Activated T-helper 1 cell treated with anti-CD3 and anti-CD28 coated beads, Interleukin-12 subunit alpha, Interleukin-12 subunit beta, Interleukin-2, Interleukin-4 antibody, amounts not matched to agents 30 ng/mL and 10 ng/mL and 1 ng/mL, durations not matched to agents 14 hours and 24 hours and 36 hours (primary cell): ENCODE data around the gene SNX8. TPM values are rescaled to one million over a fixed set of nuclear protein-coding genes. Genes with fewer than 3 reads are reported as not detected.
"Not testable (repeated sequence)": the region's sequence is repeated elsewhere in the genome, so short reads cannot be mapped to it uniquely, and the experiment has no call there.

Experiments used
- DNase-seq: peaks from one replicate; pipeline ENCODE4 v3.0.0; 2021; ENCODE audit warnings: low spot score
- H3K27ac Mint-ChIP-seq: one replicate; pipeline ENCODE4 v1.8.0; 2021; ENCODE audit warnings: mild to moderate bottlenecking, mixed read lengths
- H3K27me3 Mint-ChIP-seq: one replicate; pipeline ENCODE4 v1.8.0; 2022; ENCODE audit warnings: mild to moderate bottlenecking, moderate library complexity, mixed read lengths; ENCODE audit not compliant: insufficient read depth
- H3K36me3 Mint-ChIP-seq: one replicate; pipeline ENCODE4 v1.8.0; 2021; ENCODE audit warnings: low read depth, mixed read lengths
- H3K4me1 Mint-ChIP-seq: one replicate; pipeline ENCODE4 v1.8.0; 2021; ENCODE audit warnings: low read depth, mixed read lengths
- H3K4me3 Mint-ChIP-seq: one replicate; pipeline ENCODE4 v1.8.0; 2021; ENCODE audit warnings: mild to moderate bottlenecking, moderate library complexity, mixed read lengths
- H3K9me3 Mint-ChIP-seq: one replicate; pipeline ENCODE4 v1.8.0; 2021; ENCODE audit warnings: mixed read lengths
- intact Hi-C: fragments of 100-400 bp; cut with micrococcal nuclease; formaldehyde crosslinking; loops from one replicate; pipeline ENCODE4 v1.15.1; 2024
- total RNA-seq: library from RNA; stranded (reverse); gene quantifications from 2 replicates; pipeline ENCODE4 v1.2.3, GENCODE V29; 2022

SNX8 gene
- total RNA-seq, 1 donor from 2014 or later = 41.8 TPM

GRCh38 chr7:2353113-2353935 is 39.1 kb upstream of the SNX8 start:
- peak overlapping the region; percentile 100 for H3K27ac Mint-ChIP-seq
- peak overlapping the region; percentile 92 for H3K4me3 Mint-ChIP-seq
- no peaks in the 10 kb centered on the region for H3K9me3 Mint-ChIP-seq
- H3K36me3 Mint-ChIP-seq = peaks cover 12% of the 10 kb centered on the region
- H3K27me3 Mint-ChIP-seq = no peaks in the 10 kb centered on the region
- peaks cover 21% of the 10 kb centered on the region for H3K4me1 Mint-ChIP-seq
- DNase-seq = no peak
- intact Hi-C loops = loop anchor here (5.0 to 10.0 kb wide), 2 partner anchors 174 to 409 kb away; no protein-coding TSS in a partner anchor

GRCh38 chr7:2350861-2351260 is 36.6 kb upstream of the SNX8 start:
- DNase-seq = no peak
- Mint-ChIP-seq H3K27ac (no peak overlapping the region), H3K9me3 (no peaks in the 10 kb centered on the region), H3K4me1 (peaks cover 15% of the 10 kb centered on the region), H3K4me3 (no peak overlapping the region), H3K36me3 (peaks cover under 1% of the 10 kb centered on the region), H3K27me3 (no peaks in the 10 kb centered on the region)
- intact Hi-C loops = loop anchor here (5.0 to 10.0 kb wide), 2 partner anchors 176 to 406 kb away; no protein-coding TSS in a partner anchor

- Mint-ChIP-seq H3K36me3 (no peaks in the 10 kb centered on the region), H3K4me1 (peaks cover 15% of the 10 kb centered on the region), H3K27me3 (no peaks in the 10 kb centered on the region), H3K27ac (no peak overlapping the region), H3K9me3 (no peaks in the 10 kb centered on the region), H3K4me3 (no peak overlapping the region)
- intact Hi-C loops = loop anchor here (5.0 to 10.0 kb wide), 2 partner anchors 177 to 405 kb away; no protein-coding TSS in a partner anchor
- DNase-seq = no peak
Observed at GRCh38 chr7:2350055-2350454, 35.8 kb upstream of the SNX8 start.

GRCh38 chr7:2347351-2348063 is 33.3 kb upstream of the SNX8 start:
- H3K4me3 Mint-ChIP-seq = not testable (repeated sequence)

GRCh38 chr7:2336626-2337299 is 22.5 kb upstream of the SNX8 start:
- intact Hi-C loops = no loop called here
- Mint-ChIP-seq H3K9me3 (no peaks in the 10 kb centered on the region), H3K4me3 (no peak overlapping the region), H3K27ac (no peak overlapping the region), H3K4me1 (no peaks in the 10 kb centered on the region), H3K36me3 (no peaks in the 10 kb centered on the region), H3K27me3 (peaks cover 1% of the 10 kb centered on the region)
- no peak for DNase-seq

More at GRCh38 chr7:2347351-2348063, 33.3 kb upstream of the SNX8 start:
- H3K9me3 Mint-ChIP-seq, H3K36me3 Mint-ChIP-seq, DNase-seq, H3K4me1 Mint-ChIP-seq, H3K27ac Mint-ChIP-seq, H3K27me3 Mint-ChIP-seq: not testable (repeated sequence)
- intact Hi-C loops = loop anchor here (1.0 to 5.0 kb wide), 4 partner anchors 115 to 768 kb away; partner anchors contain the start of gene MAD1L1

- not testable (repeated sequence) for H3K27ac Mint-ChIP-seq, H3K4me3 Mint-ChIP-seq, H3K36me3 Mint-ChIP-seq
Observed at GRCh38 chr7:2332606-2333231, 18.5 kb upstream of the SNX8 start.

GRCh38 chr7:2331707-2332106 is 17.5 kb upstream of the SNX8 start:
- Mint-ChIP-seq H3K9me3 (no peaks in the 10 kb centered on the region), H3K4me1 (no peaks in the 10 kb centered on the region), H3K4me3 (no peak overlapping the region), H3K27ac (no peak overlapping the region), H3K27me3 (no peaks in the 10 kb centered on the region), H3K36me3 (no peaks in the 10 kb centered on the region)
- no peak for DNase-seq
- intact Hi-C loops = no loop called here

More at GRCh38 chr7:2332606-2333231, 18.5 kb upstream of the SNX8 start:
- intact Hi-C loops, H3K27me3 Mint-ChIP-seq, H3K9me3 Mint-ChIP-seq, DNase-seq, H3K4me1 Mint-ChIP-seq: not testable (repeated sequence)

- Mint-ChIP-seq H3K4me1 (no peaks in the 10 kb centered on the region), H3K4me3 (no peak overlapping the region), H3K27me3 (no peaks in the 10 kb centered on the region), H3K36me3 (no peaks in the 10 kb centered on the region), H3K27ac (no peak overlapping the region), H3K9me3 (no peaks in the 10 kb centered on the region)
- intact Hi-C loops = no loop called here
- no peak for DNase-seq
Observed at GRCh38 chr7:2330493-2330892, 16.3 kb upstream of the SNX8 start.

GRCh38 chr7:2326951-2327350 is 12.7 kb upstream of the SNX8 start:
- no peak for DNase-seq
- intact Hi-C loops = no loop called here

GRCh38 chr7:2325162-2325561 is 10.9 kb upstream of the SNX8 start:
- no peak for DNase-seq
- Mint-ChIP-seq H3K36me3 (no peaks in the 10 kb centered on the region), H3K4me1 (no peaks in the 10 kb centered on the region), H3K9me3 (no peaks in the 10 kb centered on the region), H3K4me3 (no peak overlapping the region), H3K27ac (no peak overlapping the region), H3K27me3 (no peaks in the 10 kb centered on the region)
- intact Hi-C loops = no loop called here

More at GRCh38 chr7:2326951-2327350, 12.7 kb upstream of the SNX8 start:
- Mint-ChIP-seq H3K27me3 (no peaks in the 10 kb centered on the region), H3K27ac (no peak overlapping the region), H3K4me3 (no peak overlapping the region), H3K9me3 (no peaks in the 10 kb centered on the region), H3K36me3 (no peaks in the 10 kb centered on the region), H3K4me1 (no peaks in the 10 kb centered on the region)

GRCh38 chr7:2321020-2321419 is 6.8 kb upstream of the SNX8 start:
- no peaks in the 10 kb centered on the region for H3K9me3 Mint-ChIP-seq

GRCh38 chr7:2317556-2318293 is 3.5 kb upstream of the SNX8 start:
- no peaks in the 10 kb centered on the region for H3K9me3 Mint-ChIP-seq
- H3K4me1 Mint-ChIP-seq = no peaks in the 10 kb centered on the region
- no peak overlapping the region for H3K27ac Mint-ChIP-seq
- H3K4me3 Mint-ChIP-seq = no peak overlapping the region
- no peak for DNase-seq
- H3K36me3 Mint-ChIP-seq = no peaks in the 10 kb centered on the region
- no peaks in the 10 kb centered on the region for H3K27me3 Mint-ChIP-seq
- intact Hi-C loops = no loop called here

More at GRCh38 chr7:2321020-2321419, 6.8 kb upstream of the SNX8 start:
- Mint-ChIP-seq H3K27ac (no peak overlapping the region), H3K27me3 (no peaks in the 10 kb centered on the region), H3K36me3 (no peaks in the 10 kb centered on the region), H3K4me3 (no peak overlapping the region), H3K4me1 (no peaks in the 10 kb centered on the region)
- intact Hi-C loops = no loop called here
- DNase-seq = no peak
